ENCODE results near the gene WNT9A.
"Not testable (repeated sequence)": the region's sequence is repeated elsewhere in the genome, so short reads cannot be mapped to it uniquely, and the experiment has no call there.

WNT9A gene

GRCh38 chr1:227886503-227886961 lies 61.2 kb downstream of the WNT9A start:
- no peak for DNase-seq (ENCODE audit: low read depth in 2 of 2)

GRCh38 chr1:227885648-227886502 lies 61.9 kb downstream of the WNT9A start:
- no peak for DNase-seq (ENCODE audit: low read depth in 2 of 2)

- no peak for DNase-seq (ENCODE audit: low read depth in 2 of 2)
These were observed 62.5 kb downstream of the WNT9A start for GRCh38 chr1:227885135-227885647.

GRCh38 chr1:227884370-227885134 lies 63.2 kb downstream of the WNT9A start:
- DNase-seq (ENCODE audit: low read depth in 2 of 2), result no peak

- DNase-seq (ENCODE audit: low read depth in 2 of 2), result no peak
These were observed 64.0 kb downstream of the WNT9A start for GRCh38 chr1:227883641-227884301.

- no peak for DNase-seq (ENCODE audit: low read depth in 2 of 2)
These were observed 64.6 kb downstream of the WNT9A start for GRCh38 chr1:227883073-227883520.

GRCh38 chr1:227880342-227880924 lies 67.3 kb downstream of the WNT9A start:
- DNase-seq (ENCODE audit: low read depth in 2 of 2), result no peak

GRCh38 chr1:227877810-227878209 lies 69.9 kb downstream of the WNT9A start:
- not testable (repeated sequence) for DNase-seq (ENCODE audit: low read depth in 2 of 2)

- DNase-seq (ENCODE audit: low read depth in 2 of 2), result not testable (repeated sequence)
These were observed 75.8 kb downstream of the WNT9A start for GRCh38 chr1:227871892-227872291.

GRCh38 chr1:227870366-227870765 lies 77.4 kb downstream of the WNT9A start:
- DNase-seq (ENCODE audit: low read depth in 2 of 2), result no peak

- no peak for DNase-seq (ENCODE audit: low read depth in 2 of 2)
These were observed 77.9 kb downstream of the WNT9A start for GRCh38 chr1:227869851-227870305.

- no peak for DNase-seq (ENCODE audit: low read depth in 2 of 2)
These were observed 78.4 kb downstream of the WNT9A start for GRCh38 chr1:227869279-227869842.

All from stimulated activated CD8-positive, alpha-beta memory T cell treated with anti-CD3 and anti-CD28 coated beads, Interleukin-15, amount 100 ng/mL, for 48 hours (primary cell).